ENCODE measurements around the gene CD27. TPM values are rescaled to one million over a fixed set of nuclear protein-coding genes. Genes with fewer than 3 reads are reported as not detected.

Gene CD27
- total RNA-seq, 1 donor from 2014 or later, result 39.3 TPM

DNA sequence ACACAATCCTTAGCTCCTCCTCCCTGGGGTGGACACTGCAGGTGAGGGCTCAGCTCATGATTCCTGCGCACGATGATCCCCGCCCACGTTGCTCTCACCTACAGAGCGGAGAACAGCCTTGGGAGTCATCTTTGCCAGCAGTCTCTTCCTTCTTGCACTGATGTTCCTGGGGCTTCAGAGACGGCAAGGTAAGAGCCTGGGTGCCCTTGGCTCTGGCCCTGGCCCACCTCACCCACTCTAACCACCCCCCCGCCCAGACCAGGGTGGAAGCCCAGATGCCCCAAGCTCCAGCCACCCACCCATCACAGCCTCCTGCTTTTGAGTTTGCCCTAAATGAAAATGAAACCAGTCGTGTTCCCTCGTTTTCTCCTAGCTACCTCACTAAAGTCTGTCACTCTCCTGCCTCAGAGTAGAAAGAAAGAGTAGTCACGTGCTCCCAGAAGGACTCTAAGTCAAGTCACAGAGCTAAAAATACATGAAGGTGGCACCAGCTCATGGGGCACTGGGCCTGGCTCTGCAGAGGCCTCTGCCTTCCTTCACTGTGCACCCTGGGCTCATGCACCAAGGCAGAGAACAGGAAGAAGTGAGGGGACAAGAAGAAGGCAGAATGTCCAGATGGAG is 16.1 kb downstream of the CD27 start:
- POLR2A ChIA-PET, result interaction anchor here (0.6 to 7.6 kb wide), 16 partner anchors 10 to 483 kb away, joined by 3 to 200 read pairs (median 6); partner anchors contain the start of genes C12orf57, CD27, GAPDH and MRPL51
- no peak for DNase-seq
- Mint-ChIP-seq H3K36me3 (ENCODE audit: low read depth) (peaks cover 92% of the 10 kb centered on the region), H3K27ac (peak overlapping the region; percentile 99), H3K9me3 (no peaks in the 10 kb centered on the region), H3K4me3 (peak overlapping the region; percentile 61), H3K27me3 (no peaks in the 10 kb centered on the region), H3K4me1 (peaks cover 84% of the 10 kb centered on the region)
- no peak for ATAC-seq (ENCODE audit: low read depth)
- intact Hi-C loops (cut with micrococcal nuclease), result loop anchor here (1.0 kb wide), 1 partner anchor 9 kb away; the partner anchor contains the start of gene TAPBPL
- CTCF ChIA-PET, result interaction anchor here (1.7 to 7.1 kb wide), 5 partner anchors 8 to 77 kb away, joined by 5 to 276 read pairs (median 11); partner anchors contain the start of genes TAPBPL and VAMP1
- TF ChIP-seq, protein P1, sequence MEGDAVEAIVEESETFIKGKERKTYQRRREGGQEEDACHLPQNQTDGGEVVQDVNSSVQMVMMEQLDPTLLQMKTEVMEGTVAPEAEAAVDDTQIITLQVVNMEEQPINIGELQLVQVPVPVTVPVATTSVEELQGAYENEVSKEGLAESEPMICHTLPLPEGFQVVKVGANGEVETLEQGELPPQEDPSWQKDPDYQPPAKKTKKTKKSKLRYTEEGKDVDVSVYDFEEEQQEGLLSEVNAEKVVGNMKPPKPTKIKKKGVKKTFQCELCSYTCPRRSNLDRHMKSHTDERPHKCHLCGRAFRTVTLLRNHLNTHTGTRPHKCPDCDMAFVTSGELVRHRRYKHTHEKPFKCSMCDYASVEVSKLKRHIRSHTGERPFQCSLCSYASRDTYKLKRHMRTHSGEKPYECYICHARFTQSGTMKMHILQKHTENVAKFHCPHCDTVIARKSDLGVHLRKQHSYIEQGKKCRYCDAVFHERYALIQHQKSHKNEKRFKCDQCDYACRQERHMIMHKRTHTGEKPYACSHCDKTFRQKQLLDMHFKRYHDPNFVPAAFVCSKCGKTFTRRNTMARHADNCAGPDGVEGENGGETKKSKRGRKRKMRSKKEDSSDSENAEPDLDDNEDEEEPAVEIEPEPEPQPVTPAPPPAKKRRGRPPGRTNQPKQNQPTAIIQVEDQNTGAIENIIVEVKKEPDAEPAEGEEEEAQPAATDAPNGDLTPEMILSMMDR (IDR thresholded peaks at IDR 0.05), result no peak

GRCh38 chr12:6461401-6462233 is 16.9 kb downstream of the CD27 start:
- CTCF ChIA-PET, result interaction anchor here (1.7 to 7.1 kb wide), 5 partner anchors 9 to 77 kb away, joined by 5 to 276 read pairs (median 11); partner anchors contain the start of genes TAPBPL and VAMP1
- Mint-ChIP-seq H3K27me3 (no peaks in the 10 kb centered on the region), H3K4me3 (peak overlapping the region; percentile 70), H3K27ac (peak overlapping the region; percentile 99), H3K36me3 (ENCODE audit: low read depth) (peaks cover 90% of the 10 kb centered on the region), H3K9me3 (no peaks in the 10 kb centered on the region), H3K4me1 (peaks cover 89% of the 10 kb centered on the region)
- intact Hi-C loops (cut with micrococcal nuclease), result loop anchor here (1.0 kb wide), 4 partner anchors 9 to 35 kb away; partner anchors contain the start of genes TAPBPL and VAMP1
- POLR2A ChIA-PET, result interaction anchor here (0.6 to 7.6 kb wide), 21 partner anchors 9 to 482 kb away, joined by 3 to 200 read pairs (median 6); partner anchors contain the start of genes C12orf57, CD27, GAPDH and MRPL51
- ATAC-seq (ENCODE audit: low read depth), result peak; percentile 91
- TF ChIP-seq, protein P1 (IDR thresholded peaks at IDR 0.05), result no peak
- DNase-seq, result peak; percentile 70

DNA sequence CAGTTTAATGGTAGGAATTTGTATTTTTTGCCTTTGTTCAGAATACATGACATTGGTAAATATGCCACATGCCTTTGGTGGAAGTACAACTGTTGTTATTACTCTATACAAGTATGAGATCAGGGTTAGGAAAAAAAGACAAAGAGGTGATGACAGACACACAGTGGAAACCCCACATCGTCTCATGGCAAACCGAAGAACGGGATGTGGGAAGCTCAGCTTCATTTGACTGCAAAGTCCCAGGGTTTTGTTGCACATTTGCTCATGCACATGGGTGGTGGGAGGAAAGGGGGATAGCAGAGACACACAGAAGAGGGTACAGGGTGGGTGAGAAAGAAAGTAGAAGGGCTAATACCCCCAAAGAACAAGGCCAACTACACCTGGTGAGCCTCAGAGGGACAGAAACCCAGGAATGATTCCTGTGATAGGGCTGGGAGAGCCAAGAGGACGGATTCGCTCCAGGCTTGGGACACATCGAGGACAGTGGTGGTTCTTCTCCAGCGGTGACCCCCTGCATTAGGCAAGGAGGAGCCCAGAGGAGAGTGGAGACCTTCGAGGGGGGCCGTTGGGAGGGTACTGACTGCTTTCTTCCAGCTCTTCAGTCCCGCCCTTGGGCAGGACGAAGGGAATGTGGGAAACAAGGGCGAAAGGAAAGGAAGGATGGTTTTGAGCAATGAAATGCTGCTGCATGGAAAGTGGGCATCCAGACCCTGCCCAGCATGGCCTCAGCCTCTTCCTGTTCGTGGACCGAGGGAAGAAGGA is 17.7 kb downstream of the CD27 start:
- DNase-seq (no peak), ATAC-seq (ENCODE audit: low read depth) (no peak)
- ChIA-PET CTCF (interaction anchor here (1.8 to 7.1 kb wide), 4 partner anchors 8 to 76 kb away, joined by 11 to 276 read pairs (median 12); partner anchors contain the start of genes TAPBPL and VAMP1), POLR2A (interaction anchor here (0.6 to 7.6 kb wide), 19 partner anchors 8 to 481 kb away, joined by 3 to 200 read pairs (median 6); partner anchors contain the start of genes C12orf57, CD27, GAPDH and MRPL51)
- TF ChIP-seq, protein P1 (IDR thresholded peaks at IDR 0.05), result no peak
- Mint-ChIP-seq H3K4me1 (peaks cover 90% of the 10 kb centered on the region), H3K36me3 (ENCODE audit: low read depth) (peaks cover 90% of the 10 kb centered on the region), H3K4me3 (peak overlapping the region; percentile 70), H3K27me3 (no peaks in the 10 kb centered on the region), H3K9me3 (no peaks in the 10 kb centered on the region), H3K27ac (peak overlapping the region; percentile 99)
- intact Hi-C loops (cut with micrococcal nuclease), result loop anchor here (1.0 kb wide), 3 partner anchors 8 to 36 kb away; partner anchors contain the start of gene VAMP1

GRCh38 chr12:6463216-6463615 is 18.5 kb downstream of the CD27 start:
- ATAC-seq (ENCODE audit: low read depth) (no peak), DNase-seq (no peak)
- POLR2A ChIA-PET, result interaction anchor here (0.6 to 7.6 kb wide), 8 partner anchors 12 to 76 kb away, joined by 3 to 200 read pairs (median 22); partner anchors contain the start of genes CD27, GAPDH, MRPL51 and TAPBPL
- H3K9me3 Mint-ChIP-seq, result no peaks in the 10 kb centered on the region
- TF ChIP-seq, protein P1 (IDR thresholded peaks at IDR 0.05), result no peak
- H3K27me3 Mint-ChIP-seq, result no peaks in the 10 kb centered on the region
- peaks cover 85% of the 10 kb centered on the region for H3K36me3 Mint-ChIP-seq (ENCODE audit: low read depth)
- peak overlapping the region; percentile 99 for H3K27ac Mint-ChIP-seq
- CTCF ChIA-PET, result interaction anchor here (0.9 to 7.1 kb wide), 4 partner anchors 12 to 75 kb away, joined by 3 to 276 read pairs (median 23); no protein-coding TSS in a partner anchor
- peaks cover 93% of the 10 kb centered on the region for H3K4me1 Mint-ChIP-seq
- H3K4me3 Mint-ChIP-seq, result no peak overlapping the region
- intact Hi-C loops (cut with micrococcal nuclease), result no loop called here

Data from activated B cell treated with CpG ODN at 0.5 μM for 24 hours (primary cell).